Endothelial cell of umbilical vein (primary cell): ENCODE results near the gene RAB12. TPM values are rescaled to one million over a fixed set of nuclear protein-coding genes. Genes with fewer than 3 reads are reported as not detected.

ENCODE experiments used
- BruUV-seq: library from RNA; stranded (reverse); fragments of 400-500 nt; replicated peaks from 2 replicates; lab custom pipeline; 2021; lab: Mats Ljungman, UMichigan
- CTCF ChIA-PET: fragments of 300-600, 350-600 bp; sonication (Branson Sonifier 250); formaldehyde crosslinking; loops from one replicate; lab custom pipeline; 2021; ENCODE audit warnings: antibody characterized with exemption, inconsistent platforms; lab: Charles Lee
- POLR2A ChIA-PET: fragments of 300-600, 350-600 bp; sonication (Branson Sonifier 250); formaldehyde crosslinking; loops from one replicate; lab custom pipeline; 2021; ENCODE audit warnings: antibody characterized with exemption, inconsistent platforms; lab: Charles Lee
- DNase-seq: peaks from one replicate; pipeline ENCODE4 v3.0.0-alpha.2; 2011; ENCODE audit warnings: low read depth, low spot score
- FAIRE-seq: peaks from 2 replicates; lab custom pipeline; 2011; peaks lifted over from hg19 to GRCh38; lab: Jason Lieb, UNC
- H2AFZ ChIP-seq: 2 replicates; pipeline ENCODE4 v1.6.0; 2012; ENCODE audit warnings: low read depth, low read length, control low read depth, inconsistent platforms
- H3K27ac ChIP-seq: 2 replicates; pipeline ENCODE4 v1.5.1; 2011; ENCODE audit warnings: low read depth, mild to moderate bottlenecking, control low read depth, low read length, moderate library complexity; ENCODE audit not compliant: insufficient read depth
- H3K27me3 ChIP-seq, 2 experiments: 2 replicates each; pipeline versions ENCODE4 v1.6.0 to v1.6.1; 2011; ENCODE audit warnings: low read length in 2 of 2, mixed read lengths in 1 of 2; ENCODE audit not compliant: control insufficient read depth in 2 of 2, insufficient read depth in 2 of 2
- H3K36me3 ChIP-seq, 2 experiments: 2 replicates in 1 of 2; 3 replicates in 1 of 2; pipeline ENCODE4 v1.5.1; 2011; ENCODE audit warnings: low read length in 2 of 2, mild to moderate bottlenecking in 1 of 2, moderate library complexity in 1 of 2; ENCODE audit not compliant: control insufficient read depth in 2 of 2, insufficient read depth in 2 of 2; ENCODE audit errors: extremely low read depth in 1 of 2
- H3K4me1 ChIP-seq: 3 replicates; pipeline ENCODE4 v1.5.1; 2011; ENCODE audit warnings: mild to moderate bottlenecking, low read length; ENCODE audit not compliant: control insufficient read depth, insufficient read depth; ENCODE audit errors: extremely low read depth
- H3K4me2 ChIP-seq: 2 replicates; pipeline ENCODE4 v1.6.1; 2011; ENCODE audit warnings: low read length, control low read depth, mixed read lengths; ENCODE audit not compliant: insufficient read depth
- H3K4me3 ChIP-seq, 3 experiments: fragments of 200-600 bp in 1 of 3; sonication (generic), shearing (Covaris generic) in 1 of 3; replicated peaks in 1 of 3; 2 replicates each; pipeline ENCODE4 v1.5.1; 2011 to 2016; ENCODE audit warnings: control low read depth in 3 of 3, low read length in 3 of 3, mild to moderate bottlenecking in 2 of 3, inconsistent platforms in 1 of 3, low read depth in 1 of 3, moderate library complexity in 1 of 3; ENCODE audit not compliant: insufficient read depth in 1 of 3
- H3K79me2 ChIP-seq: 2 replicates; pipeline ENCODE4 v1.6.0; 2012; ENCODE audit warnings: low read length, inconsistent platforms; ENCODE audit not compliant: control insufficient read depth, insufficient read depth
- H3K9ac ChIP-seq: replicated peaks from 2 replicates; pipeline ENCODE3; 2011; ENCODE audit warnings: low read length, control low read depth; ENCODE audit not compliant: insufficient read depth; ENCODE audit errors: extremely low read depth
- H3K9me1 ChIP-seq: replicated peaks from 3 replicates; pipeline ENCODE4 v1.6.0; 2011; ENCODE audit warnings: mild to moderate bottlenecking, low read length; ENCODE audit not compliant: control insufficient read depth, insufficient read depth; ENCODE audit errors: extremely low read depth
- H3K9me3 ChIP-seq: replicated peaks from 2 replicates; pipeline ENCODE4 v1.5.1; 2012; ENCODE audit warnings: low read length, inconsistent platforms; ENCODE audit not compliant: control insufficient read depth, insufficient read depth
- H4K20me1 ChIP-seq: replicated peaks from 2 replicates; pipeline ENCODE3; 2011; ENCODE audit warnings: mild to moderate bottlenecking, low read length; ENCODE audit not compliant: control insufficient read depth, insufficient read depth; ENCODE audit errors: extremely low read depth
- CTCF ChIP-seq, 2 donors: IDR thresholded peaks; 1 replicate in 1 of 2; 2 replicates in 1 of 2; pipeline ENCODE4 v1.5.1; 2011; ENCODE audit warnings: low read length in 2 of 2, mild to moderate bottlenecking in 2 of 2, moderate library complexity in 2 of 2, control low read depth in 1 of 2, inconsistent platforms in 1 of 2, low read depth in 1 of 2; ENCODE audit not compliant: insufficient read depth in 1 of 2; ENCODE audit errors: extremely low read depth in 1 of 2
- MYC ChIP-seq: IDR thresholded peaks from one replicate; pipeline ENCODE4 v1.6.1; 2011; ENCODE audit warnings: mild to moderate bottlenecking, low read depth, low read length
- POLR2A ChIP-seq: IDR thresholded peaks from 2 replicates; pipeline ENCODE4 v1.6.1; 2012; ENCODE audit warnings: low read depth, mild to moderate bottlenecking, control low read depth, low read length
- dilution Hi-C: fragments of 300-500 bp; cut with MboI; formaldehyde crosslinking; loops from one replicate; pipeline ENCODE4 v1.15.0; 2019; ENCODE audit warnings: low sequenced_read_pairs; ENCODE audit not compliant: extremely low pct_ligation_motif_present
- intact Hi-C: fragments of 100-400 bp; cut with micrococcal nuclease; formaldehyde crosslinking; loops from one replicate; pipeline ENCODE4 v1.10.0; 2022
- polyA plus RNA-seq, 4 experiments: library from polyadenylated mRNA; depleted of rRNA in 3 of 4; stranded (reverse) in 3 of 4; unstranded in 1 of 4; fragments of >200 nt; gene quantifications; 2 replicates each; pipeline versions ENCODE4 v1.2.1 to v1.2.3, GENCODE V29; 2011 to 2012; ENCODE audit warnings: missing spikeins in 1 of 4
- total RNA-seq: library from RNA; stranded (reverse); gene quantifications from 2 replicates; pipeline ENCODE4 v1.2.3, GENCODE V29; 2021
- TF ChIP-seq, protein P1 (sequence below): IDR thresholded peaks from 2 replicates; pipeline ENCODE4 v1.6.1; 2011; ENCODE audit not compliant: insufficient read depth, insufficient read length

The RAB12 gene
- total and polyA plus RNA-seq, 2 donors (not counting 3 experiments of a cell fraction or from before 2014, with no cell fraction given) = 11.5 to 42.0 TPM

DNA sequence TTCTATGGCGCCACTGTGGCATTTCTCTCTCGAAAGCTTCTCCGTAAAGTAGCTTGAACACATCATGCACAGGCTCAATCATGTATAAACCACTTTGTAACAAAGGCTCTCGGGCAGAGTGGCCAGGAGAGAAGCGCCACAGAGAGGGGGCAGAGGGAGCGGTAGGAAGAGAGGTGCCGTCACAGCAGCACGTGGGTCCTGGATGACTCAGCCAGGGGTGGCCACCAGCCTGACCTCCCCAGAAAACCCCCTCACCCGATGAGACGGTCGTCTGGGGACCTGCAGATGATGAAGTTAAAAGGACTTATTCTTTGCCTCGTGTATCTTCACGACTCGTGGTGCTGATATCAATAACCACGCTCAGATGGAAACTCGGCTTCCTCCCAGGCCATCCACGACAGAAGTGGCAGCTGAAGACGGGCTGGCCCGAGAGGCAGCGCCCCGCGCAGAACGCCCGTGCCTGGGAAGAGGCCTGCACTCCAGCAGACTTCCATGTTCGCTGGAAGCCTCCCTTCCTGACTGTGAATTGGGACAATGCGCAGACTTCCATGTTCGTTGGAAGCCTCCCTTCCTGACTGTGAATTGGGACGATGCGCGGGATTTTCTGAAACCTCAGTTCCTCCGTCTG lies 49.7 kb downstream of the RAB12 start:
- no peak overlapping the region for H3K4me3 ChIP-seq
- BruUV-seq = no TSS peak
- CTCF ChIA-PET = interaction anchor here (0.5 to 2.7 kb wide), 5 partner anchors 37 to 324 kb away, joined by 3 to 14 read pairs (median 5); no protein-coding TSS in a partner anchor
- no peak overlapping the region for H3K27ac ChIP-seq
- no peak overlapping the region for H3K4me2 ChIP-seq
- POLR2A ChIA-PET = interaction anchor here (0.7 kb wide), 1 partner anchor 536 kb away, joined by 3 read pairs; no protein-coding TSS in a partner anchor
- FAIRE-seq (no peak), DNase-seq (no peak)
- no peak overlapping the region for H3K9ac ChIP-seq
- intact Hi-C loops = loop anchor here (10.0 kb wide), 2 partner anchors 236 to 396 kb away; no protein-coding TSS in a partner anchor
- no peaks in the 10 kb centered on the region for H3K27me3 ChIP-seq
- no peaks in the 10 kb centered on the region for H3K79me2 ChIP-seq
- H3K4me1 ChIP-seq = peaks cover 15% of the 10 kb centered on the region
- H3K9me3 ChIP-seq = no peaks in the 10 kb centered on the region
- no peaks in the 10 kb centered on the region for H3K9me1 ChIP-seq
- H4K20me1 ChIP-seq = no peaks in the 10 kb centered on the region
- H2AFZ ChIP-seq = no peak overlapping the region
- TF ChIP-seq, protein P1, sequence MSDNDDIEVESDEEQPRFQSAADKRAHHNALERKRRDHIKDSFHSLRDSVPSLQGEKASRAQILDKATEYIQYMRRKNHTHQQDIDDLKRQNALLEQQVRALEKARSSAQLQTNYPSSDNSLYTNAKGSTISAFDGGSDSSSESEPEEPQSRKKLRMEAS = no peak
- dilution Hi-C loops = no loop called here
- no peaks in the 10 kb centered on the region for H3K36me3 ChIP-seq

DNA sequence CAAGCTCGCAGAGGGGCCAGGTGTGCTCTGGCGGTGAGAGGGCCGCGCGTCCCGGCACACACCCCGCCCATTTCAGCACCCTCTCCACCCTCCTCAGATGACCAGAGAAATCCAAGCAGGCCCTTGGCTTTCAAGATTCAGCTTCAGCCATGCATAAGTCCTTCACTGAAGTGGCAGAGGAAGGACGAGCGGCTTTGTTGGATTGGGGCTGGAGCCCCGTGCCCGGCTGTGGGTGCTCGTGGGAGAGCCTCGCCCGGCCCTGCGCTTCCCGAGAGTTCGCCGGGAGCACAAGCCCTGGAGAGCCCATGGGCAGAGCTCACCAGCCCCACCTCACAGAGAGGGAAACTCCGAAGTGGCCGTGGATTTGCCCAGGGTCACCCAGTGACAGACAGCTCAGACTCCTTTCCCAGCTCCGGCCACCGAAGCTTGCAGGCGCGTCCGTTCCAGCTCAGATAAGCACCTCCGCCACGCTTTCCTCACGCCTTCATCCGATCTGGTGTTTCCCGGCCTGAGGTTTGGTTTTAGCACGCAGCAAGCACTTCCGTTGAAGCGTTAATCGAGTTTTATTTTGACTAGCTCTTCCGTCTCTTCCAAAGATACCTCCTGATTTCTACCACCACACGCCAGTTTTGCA lies 50.5 kb downstream of the RAB12 start:
- H3K9me3 ChIP-seq = no peaks in the 10 kb centered on the region
- no TSS peak for BruUV-seq
- no peaks in the 10 kb centered on the region for H3K9me1 ChIP-seq
- no peak overlapping the region for H3K27ac ChIP-seq
- FAIRE-seq (no peak), DNase-seq (no peak)
- H3K27me3 ChIP-seq = no peaks in the 10 kb centered on the region
- H4K20me1 ChIP-seq = no peaks in the 10 kb centered on the region
- ChIA-PET CTCF (interaction anchor here (0.9 to 3.5 kb wide), 6 partner anchors 16 to 328 kb away, joined by 3 to 18 read pairs (median 8); no protein-coding TSS in a partner anchor), POLR2A (no interaction called here)
- no peaks in the 10 kb centered on the region for H3K36me3 ChIP-seq
- TF ChIP-seq, protein P1 = no peak
- TF ChIP-seq CTCF (IDR thresholded peaks at IDR 0.05; ENCODE audit: extremely low read depth in 1 of 2, insufficient read depth in 1 of 2, low read depth in 1 of 2, low read length in 2 of 2) (no peak), MYC (no peak), POLR2A (no peak)
- no peak overlapping the region for H2AFZ ChIP-seq
- no peak overlapping the region for H3K9ac ChIP-seq
- intact Hi-C loops = loop anchor here (10.0 kb wide), 2 partner anchors 235 to 395 kb away; no protein-coding TSS in a partner anchor
- dilution Hi-C loops = no loop called here
- H3K79me2 ChIP-seq = no peaks in the 10 kb centered on the region
- H3K4me2 ChIP-seq = no peak overlapping the region
- H3K4me1 ChIP-seq = peaks cover 15% of the 10 kb centered on the region
- H3K4me3 ChIP-seq = no peak overlapping the region
